Hematopoietic multipotent progenitor cell treated with erythropoietin and hydrocortisone succinate and interleukin-3 and kit ligand, for 17 days (in vitro differentiated cells): ENCODE data around the gene TGOLN2.
"Not testable (repeated sequence)": the region's sequence is repeated elsewhere in the genome, so short reads cannot be mapped to it uniquely, and the experiment has no call there.

Experiments used
- DNase-seq: peaks from one replicate; pipeline ENCODE4 v3.0.0-alpha.2; 2015; ENCODE audit warnings: low spot score

Gene TGOLN2

DNA sequence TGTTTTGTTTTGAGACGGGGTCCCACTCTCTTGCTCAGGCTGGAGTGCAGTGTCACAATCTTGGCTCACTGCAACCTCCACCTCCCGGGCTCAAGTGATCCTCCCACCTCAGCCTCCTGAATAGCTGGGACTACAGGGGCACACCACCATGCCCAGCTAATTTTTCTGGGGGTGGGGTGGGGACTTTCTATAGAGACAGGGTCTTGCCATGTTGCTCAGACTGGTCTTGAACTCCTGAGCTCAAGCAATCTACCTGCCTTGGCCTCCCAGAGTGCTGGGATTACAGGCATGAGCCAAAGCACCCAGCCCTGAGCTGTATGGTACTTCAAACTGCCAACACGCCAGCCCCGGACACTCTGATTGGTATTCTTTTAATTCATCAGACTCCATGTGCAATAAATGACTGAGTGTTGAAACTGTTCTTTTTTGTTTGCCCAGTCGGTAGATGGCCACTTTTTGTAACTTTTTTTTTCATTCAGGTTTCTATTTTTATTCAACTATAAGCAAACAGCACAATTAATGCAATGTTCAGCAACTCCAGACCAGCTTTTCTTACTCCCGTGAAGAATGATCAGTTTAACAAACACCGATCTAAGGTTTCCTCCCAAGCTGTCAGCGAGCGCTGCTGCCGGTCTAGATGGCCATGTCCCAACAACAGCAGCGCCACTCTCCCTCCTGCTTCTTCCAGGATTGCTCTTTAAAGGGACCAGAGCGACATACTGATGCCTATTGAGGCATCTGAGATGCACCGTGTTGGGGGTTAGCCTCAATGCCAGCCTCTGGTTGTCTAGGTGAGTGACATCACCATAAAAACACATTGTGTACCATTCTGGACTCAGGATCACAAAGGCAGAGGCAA is 12.5 kb upstream of the TGOLN2 start:
- no peak for DNase-seq

DNA sequence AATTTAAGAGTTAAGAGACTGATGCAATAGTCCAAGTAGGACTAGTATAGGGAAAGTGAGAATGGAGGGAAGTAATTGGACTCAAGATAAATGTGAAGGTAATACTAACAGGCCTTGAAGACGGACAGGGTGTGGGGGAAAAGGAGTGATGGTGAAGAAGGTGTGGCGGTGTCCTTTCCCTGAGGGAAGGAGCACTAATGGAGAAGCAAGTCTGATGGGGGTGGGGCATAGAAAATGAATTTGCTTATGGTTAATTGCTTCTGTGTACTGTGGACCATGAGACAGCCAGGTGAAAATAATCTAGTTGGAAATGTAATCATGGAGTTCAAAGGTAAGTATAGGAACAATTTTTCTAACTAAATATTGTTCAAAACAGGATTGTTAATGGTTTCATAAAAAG is 7.1 kb upstream of the TGOLN2 start:
- no peak for DNase-seq

DNA sequence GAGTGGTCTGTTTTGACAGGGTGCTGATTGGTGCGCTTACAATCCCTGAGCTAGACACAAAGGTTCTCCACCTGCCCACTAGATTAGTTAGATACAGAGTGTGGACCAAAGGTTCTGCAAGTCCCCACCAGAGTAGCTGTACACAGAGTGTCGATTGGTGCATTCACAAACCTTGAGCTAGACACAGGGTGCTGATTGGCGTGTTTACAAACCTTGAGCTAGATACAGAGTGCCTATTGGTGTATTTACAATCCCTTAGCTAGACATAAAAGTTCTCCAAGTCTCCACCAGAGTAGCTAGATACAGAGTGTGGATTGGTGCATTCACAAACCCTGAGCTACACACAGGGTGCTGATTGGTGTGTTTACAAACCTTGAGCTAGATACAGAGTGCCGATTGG is 6.1 kb upstream of the TGOLN2 start:
- not testable (repeated sequence) for DNase-seq

GRCh38 chr2:85330839-85331636 is 3.2 kb upstream of the TGOLN2 start:
- DNase-seq, result no peak

DNA sequence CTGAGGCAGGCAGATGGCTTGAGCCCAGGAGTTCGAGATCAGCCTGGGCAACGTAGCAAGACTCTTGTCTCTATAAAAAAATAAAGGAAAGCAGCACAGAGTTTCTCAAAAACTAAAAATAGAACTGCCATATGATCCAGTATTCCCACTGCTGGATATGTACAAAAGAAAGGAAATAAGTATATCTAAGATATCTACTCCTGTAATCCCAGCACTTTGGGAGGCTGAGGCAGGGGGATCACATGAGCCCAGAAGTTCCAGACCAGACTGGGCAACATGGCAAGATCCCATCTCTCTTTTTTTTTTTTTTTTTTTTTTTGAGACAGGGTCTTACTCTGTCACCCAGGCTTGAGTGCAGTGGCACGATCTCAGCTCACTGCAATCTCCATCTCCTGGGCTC is 1.9 kb upstream of the TGOLN2 start:
- not testable (repeated sequence) for DNase-seq

- peak; percentile 33 for DNase-seq
Measured at GRCh38 chr2:85329181-85329651, 1.4 kb upstream of the TGOLN2 start.

- DNase-seq, result peak; percentile 42
Measured at GRCh38 chr2:85327160-85327821, 498 bp downstream of the TGOLN2 start.

- peak; percentile 41 for DNase-seq
Measured at GRCh38 chr2:85326406-85327159, 1.2 kb downstream of the TGOLN2 start.

GRCh38 chr2:85325466-85325811 is 2.4 kb downstream of the TGOLN2 start:
- no peak for DNase-seq

DNA sequence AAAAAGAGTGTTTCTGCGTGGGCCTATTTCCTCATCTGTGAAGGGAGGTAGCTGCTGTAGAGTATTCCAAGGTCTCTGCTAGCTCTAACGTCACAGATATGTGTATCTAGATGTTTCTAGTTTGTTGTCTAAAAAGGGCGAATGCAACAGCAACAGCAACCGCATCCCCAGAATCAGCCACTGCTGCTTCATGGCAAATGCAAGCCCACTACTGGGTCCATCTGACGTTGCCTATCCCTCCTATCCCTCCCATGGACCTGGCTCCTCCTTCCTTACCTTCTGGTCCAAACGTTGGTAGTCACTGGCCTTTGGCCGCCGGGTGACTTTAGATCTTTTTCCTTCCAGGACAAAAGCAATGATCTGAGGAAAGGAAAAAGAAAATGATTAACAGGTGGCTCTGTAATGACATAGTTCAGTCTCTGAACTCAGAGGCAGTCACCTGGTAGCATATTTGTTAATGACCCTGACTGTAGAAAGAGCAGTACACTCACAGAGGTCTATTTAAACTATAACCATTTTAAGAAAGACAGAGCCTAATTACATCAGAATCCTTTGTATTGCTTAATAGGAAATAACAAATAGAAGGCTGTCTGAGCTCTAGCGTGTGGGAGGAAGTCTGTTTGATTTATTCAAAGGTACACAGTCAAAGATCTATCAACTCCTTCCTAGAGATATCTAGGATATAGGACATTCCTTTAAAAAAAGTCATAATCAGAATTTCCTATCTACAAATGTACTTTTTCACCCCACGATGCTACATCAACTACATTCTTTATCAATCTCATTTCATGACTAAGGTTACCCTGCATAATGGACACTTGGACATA is 2.9 kb downstream of the TGOLN2 start:
- no peak for DNase-seq

DNA sequence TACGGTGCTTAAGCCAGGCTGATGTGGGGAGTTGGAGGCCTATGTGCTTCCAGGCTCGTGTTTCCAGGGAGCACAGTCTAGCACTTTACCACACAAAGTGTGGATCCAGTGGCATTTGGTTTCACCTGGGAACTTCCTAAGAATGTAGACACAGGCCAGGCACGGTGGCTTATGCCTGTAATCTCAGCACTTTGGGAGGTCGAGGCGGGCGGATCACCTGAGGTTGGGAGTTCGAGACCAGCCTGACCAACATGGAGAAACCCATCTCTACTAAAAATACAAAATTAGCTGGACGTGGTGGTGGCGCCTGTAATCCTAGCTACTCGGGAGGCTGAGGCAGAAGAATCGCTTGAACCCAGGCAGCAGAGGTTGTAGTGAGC is 3.8 kb downstream of the TGOLN2 start:
- DNase-seq, result not testable (repeated sequence)

GRCh38 chr2:85323351-85323987 is 4.3 kb downstream of the TGOLN2 start:
- no peak for DNase-seq

GRCh38 chr2:85319796-85320195 is 8.0 kb downstream of the TGOLN2 start:
- no peak for DNase-seq

GRCh38 chr2:85318222-85319074 is 9.3 kb downstream of the TGOLN2 start:
- DNase-seq, result no peak

DNA sequence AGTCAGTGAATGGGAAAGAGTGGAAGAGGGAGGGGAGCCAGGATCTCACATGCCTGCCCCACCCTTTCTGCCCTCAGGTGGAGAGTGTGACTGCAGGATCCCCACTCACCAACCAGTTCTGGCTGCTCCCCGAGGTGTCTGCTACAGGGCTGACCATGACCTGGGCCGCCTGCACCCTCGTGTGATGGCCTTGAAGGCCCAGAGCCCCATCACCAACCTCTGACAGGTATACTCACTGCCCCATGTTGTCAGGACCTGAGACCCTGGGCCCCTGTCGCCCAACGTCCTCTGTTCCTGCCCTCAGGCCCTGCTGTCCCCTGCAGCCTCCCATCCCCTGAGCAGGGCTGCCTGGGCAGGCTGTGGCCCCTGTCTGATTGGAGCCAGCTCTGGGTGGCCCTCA is 11.9 kb downstream of the TGOLN2 start:
- not testable (repeated sequence) for DNase-seq

GRCh38 chr2:85314884-85315242 is 12.9 kb downstream of the TGOLN2 start:
- DNase-seq, result no peak

DNA sequence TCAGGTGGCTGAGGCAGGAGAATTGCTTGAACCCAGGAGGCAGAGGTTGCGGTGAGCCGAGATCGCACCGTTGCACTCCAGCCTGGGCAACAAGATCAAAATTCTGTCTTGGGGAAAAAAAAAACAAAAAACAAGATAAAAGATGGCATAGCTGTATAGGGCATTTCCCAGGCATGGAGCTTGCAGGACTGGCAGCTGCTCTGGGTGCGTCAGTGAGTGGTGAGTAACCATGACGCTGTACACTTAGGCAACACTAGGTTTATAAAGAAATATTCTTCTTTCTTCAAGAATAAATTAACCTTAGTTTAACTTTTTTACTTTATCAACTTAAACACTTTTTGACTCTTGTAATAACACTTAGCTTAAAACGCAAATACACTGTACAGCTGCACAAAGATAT is 15.4 kb downstream of the TGOLN2 start:
- no peak for DNase-seq

GRCh38 chr2:85310330-85310729 is 17.5 kb downstream of the TGOLN2 start:
- no peak for DNase-seq

- no peak for DNase-seq
Measured at GRCh38 chr2:85309699-85310321, 18.0 kb downstream of the TGOLN2 start.
